ENCODE measurements around the gene LNX1.

DNA sequence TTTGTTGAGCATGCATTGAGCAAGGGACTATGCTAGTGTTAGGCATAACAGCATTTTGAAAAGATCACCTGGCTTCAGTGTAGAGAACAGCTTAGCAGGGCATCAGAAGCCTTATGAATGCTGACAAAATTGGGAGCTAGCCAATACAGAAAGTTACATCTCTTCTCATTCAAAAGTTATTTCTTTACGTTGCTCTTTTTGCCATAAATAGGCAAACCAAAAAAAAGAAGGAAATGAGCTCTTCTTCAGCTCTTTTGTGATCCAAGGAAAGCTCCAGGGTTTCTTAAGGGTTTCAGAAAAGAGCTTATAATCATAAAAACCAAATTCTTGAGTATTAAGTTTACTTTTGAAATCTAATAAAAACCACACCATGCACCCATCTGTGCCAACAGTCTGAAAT, 35.2 kb upstream of the LNX1 start:
- TF ChIP-seq, protein P1, sequence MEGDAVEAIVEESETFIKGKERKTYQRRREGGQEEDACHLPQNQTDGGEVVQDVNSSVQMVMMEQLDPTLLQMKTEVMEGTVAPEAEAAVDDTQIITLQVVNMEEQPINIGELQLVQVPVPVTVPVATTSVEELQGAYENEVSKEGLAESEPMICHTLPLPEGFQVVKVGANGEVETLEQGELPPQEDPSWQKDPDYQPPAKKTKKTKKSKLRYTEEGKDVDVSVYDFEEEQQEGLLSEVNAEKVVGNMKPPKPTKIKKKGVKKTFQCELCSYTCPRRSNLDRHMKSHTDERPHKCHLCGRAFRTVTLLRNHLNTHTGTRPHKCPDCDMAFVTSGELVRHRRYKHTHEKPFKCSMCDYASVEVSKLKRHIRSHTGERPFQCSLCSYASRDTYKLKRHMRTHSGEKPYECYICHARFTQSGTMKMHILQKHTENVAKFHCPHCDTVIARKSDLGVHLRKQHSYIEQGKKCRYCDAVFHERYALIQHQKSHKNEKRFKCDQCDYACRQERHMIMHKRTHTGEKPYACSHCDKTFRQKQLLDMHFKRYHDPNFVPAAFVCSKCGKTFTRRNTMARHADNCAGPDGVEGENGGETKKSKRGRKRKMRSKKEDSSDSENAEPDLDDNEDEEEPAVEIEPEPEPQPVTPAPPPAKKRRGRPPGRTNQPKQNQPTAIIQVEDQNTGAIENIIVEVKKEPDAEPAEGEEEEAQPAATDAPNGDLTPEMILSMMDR (IDR thresholded peaks at IDR 0.05) = no peak
- no peak for TF ChIP-seq POLR2A (IDR thresholded peaks at IDR 0.05)

Data from vagina (tissue), 2 donors.